WTC11 (cell line): ENCODE results near the gene TNNT3. TPM values are rescaled to one million over a fixed set of nuclear protein-coding genes. Genes with fewer than 3 reads are reported as not detected.

Source experiments
- ATAC-seq: fragments of 200-7000 bp; cut with Tn5 transposase; 2 replicates; pipeline ENCODE4 v1.10.0; 2021; ENCODE audit warnings: mild to moderate bottlenecking, moderate library complexity
- CTCF ChIA-PET: fragments of 300-600 bp; sonication (Branson Sonifier 250); formaldehyde crosslinking; loops from one replicate; lab custom pipeline; 2021; ENCODE audit warnings: antibody characterized with exemption; lab: Charles Lee
- POLR2A ChIA-PET: fragments of 350-600 bp; sonication (Branson Sonifier 250); formaldehyde crosslinking; loops from one replicate; lab custom pipeline; 2021; ENCODE audit warnings: antibody characterized with exemption; lab: Charles Lee
- DNase-seq: peaks from one replicate; pipeline ENCODE4 v3.0.0; 2021; ENCODE audit warnings: low spot score
- H3K27ac Mint-ChIP-seq: 2 replicates; pipeline ENCODE4 v1.8.0; 2021; ENCODE audit warnings: mixed read lengths
- H3K27me3 Mint-ChIP-seq: 2 replicates; pipeline ENCODE4 v1.8.0; 2021; ENCODE audit warnings: low read depth, mild to moderate bottlenecking, moderate library complexity, mixed read lengths
- H3K36me3 Mint-ChIP-seq: 2 replicates; pipeline ENCODE4 v1.8.0; 2021; ENCODE audit warnings: mixed read lengths
- H3K4me1 Mint-ChIP-seq: 2 replicates; pipeline ENCODE4 v1.8.0; 2022; ENCODE audit warnings: mixed read lengths
- H3K4me3 Mint-ChIP-seq: 2 replicates; pipeline ENCODE4 v1.8.0; 2021; ENCODE audit warnings: mild to moderate bottlenecking, moderate library complexity, mixed read lengths
- H3K9me3 Mint-ChIP-seq: 2 replicates; pipeline ENCODE4 v1.8.0; 2021; ENCODE audit warnings: mixed read lengths
- ERG ChIP-seq: fragments of 250-450 bp; sonication (Bioruptor Pico); IDR thresholded peaks from 2 replicates; pipeline ENCODE4 v1.8.0; 2021; ENCODE audit warnings: mild to moderate bottlenecking
- FOXJ3 ChIP-seq: sonication (generic); formaldehyde crosslinking; IDR thresholded peaks from 2 replicates; pipeline ENCODE4 v1.9.0; 2021; ENCODE audit warnings: missing genetic modification reagents, mild to moderate bottlenecking, borderline replicate concordance
- GRHL2 ChIP-seq: fragments of 250-450 bp; sonication (Bioruptor Pico); IDR thresholded peaks from 2 replicates; pipeline ENCODE4 v1.8.0; 2022; ENCODE audit warnings: mild to moderate bottlenecking, moderate library complexity; ENCODE audit not compliant: insufficient replicate concordance, severe bottlenecking
- NR1H2 ChIP-seq: sonication (generic); formaldehyde crosslinking; IDR thresholded peaks from 2 replicates; pipeline ENCODE4 v1.9.0; 2021; ENCODE audit warnings: mild to moderate bottlenecking, moderate library complexity, missing genetic modification reagents
- STAT6 ChIP-seq: sonication (generic); formaldehyde crosslinking; conservative IDR thresholded peaks from 2 replicates; pipeline ENCODE4 v1.8.1; 2023; ENCODE audit warnings: mild to moderate bottlenecking, low read depth, missing genetic modification reagents, moderate library complexity
- TCF7 ChIP-seq: sonication (generic); formaldehyde crosslinking; IDR thresholded peaks from 2 replicates; pipeline ENCODE4 v1.8.0; 2022; ENCODE audit warnings: mild to moderate bottlenecking, low read depth, missing genetic modification reagents, moderate library complexity
- ZNF219 ChIP-seq: sonication (generic); formaldehyde crosslinking; IDR thresholded peaks from 2 replicates; pipeline ENCODE4 v1.8.0; 2023; ENCODE audit warnings: missing genetic modification reagents, mild to moderate bottlenecking, borderline replicate concordance
- ZNF263 ChIP-seq: sonication (generic); formaldehyde crosslinking; IDR thresholded peaks from 2 replicates; pipeline ENCODE4 v1.8.1; 2022; ENCODE audit warnings: low read depth, mild to moderate bottlenecking, moderate library complexity, missing genetic modification reagents
- ZNF317 ChIP-seq: sonication (generic); formaldehyde crosslinking; IDR thresholded peaks from 2 replicates; pipeline ENCODE4 v1.8.1; 2023; ENCODE audit warnings: low read depth, mild to moderate bottlenecking, moderate library complexity, missing genetic modification reagents, borderline replicate concordance
- ZNF416 ChIP-seq: fragments of 250-450 bp; sonication (Bioruptor Pico); IDR thresholded peaks from 2 replicates; pipeline ENCODE4 v1.9.0; 2021; ENCODE audit warnings: mild to moderate bottlenecking, inconsistent platforms
- total RNA-seq: library from RNA; stranded (reverse); gene quantifications from 3 replicates; pipeline ENCODE4 v1.2.3, GENCODE V29; 2021
- TF ChIP-seq, protein P1 (sequence below): sonication (generic); formaldehyde crosslinking; IDR thresholded peaks from 2 replicates; pipeline ENCODE4 v1.8.1; 2023; ENCODE audit warnings: mild to moderate bottlenecking, missing genetic modification reagents, moderate library complexity
- TF ChIP-seq, protein P2 (sequence below): sonication (generic); formaldehyde crosslinking; IDR thresholded peaks from 2 replicates; pipeline ENCODE4 v1.8.1; 2022; ENCODE audit warnings: missing genetic modification reagents, borderline replicate concordance
- TF ChIP-seq, protein P3 (sequence below): fragments of 250-450 bp; sonication (Bioruptor Pico); IDR thresholded peaks from 2 replicates; pipeline ENCODE4 v1.9.0; 2021; ENCODE audit warnings: mild to moderate bottlenecking
- TF ChIP-seq, protein P4 (sequence below): sonication (generic); formaldehyde crosslinking; IDR thresholded peaks from 2 replicates; pipeline ENCODE4 v1.8.0; 2023; ENCODE audit warnings: missing genetic modification reagents, mild to moderate bottlenecking, borderline replicate concordance
- TF ChIP-seq, protein P5 (sequence below): sonication (generic); formaldehyde crosslinking; IDR thresholded peaks from 2 replicates; pipeline ENCODE4 v1.8.1; 2022; ENCODE audit warnings: low read depth, missing genetic modification reagents, borderline replicate concordance

TNNT3 gene
- total RNA-seq, 1 experiment from 2014 or later, result not detected

- ATAC-seq, result no peak
- no peak for TF ChIP-seq ZNF416
- TF ChIP-seq ERG (CRISPR knock-in tag), result no peak
- TF ChIP-seq NR1H2, result no peak
- TF ChIP-seq, protein P1, sequence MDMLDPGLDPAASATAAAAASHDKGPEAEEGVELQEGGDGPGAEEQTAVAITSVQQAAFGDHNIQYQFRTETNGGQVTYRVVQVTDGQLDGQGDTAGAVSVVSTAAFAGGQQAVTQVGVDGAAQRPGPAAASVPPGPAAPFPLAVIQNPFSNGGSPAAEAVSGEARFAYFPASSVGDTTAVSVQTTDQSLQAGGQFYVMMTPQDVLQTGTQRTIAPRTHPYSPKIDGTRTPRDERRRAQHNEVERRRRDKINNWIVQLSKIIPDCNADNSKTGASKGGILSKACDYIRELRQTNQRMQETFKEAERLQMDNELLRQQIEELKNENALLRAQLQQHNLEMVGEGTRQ (CRISPR knock-in tag), result no peak
- TF ChIP-seq, protein P2, sequence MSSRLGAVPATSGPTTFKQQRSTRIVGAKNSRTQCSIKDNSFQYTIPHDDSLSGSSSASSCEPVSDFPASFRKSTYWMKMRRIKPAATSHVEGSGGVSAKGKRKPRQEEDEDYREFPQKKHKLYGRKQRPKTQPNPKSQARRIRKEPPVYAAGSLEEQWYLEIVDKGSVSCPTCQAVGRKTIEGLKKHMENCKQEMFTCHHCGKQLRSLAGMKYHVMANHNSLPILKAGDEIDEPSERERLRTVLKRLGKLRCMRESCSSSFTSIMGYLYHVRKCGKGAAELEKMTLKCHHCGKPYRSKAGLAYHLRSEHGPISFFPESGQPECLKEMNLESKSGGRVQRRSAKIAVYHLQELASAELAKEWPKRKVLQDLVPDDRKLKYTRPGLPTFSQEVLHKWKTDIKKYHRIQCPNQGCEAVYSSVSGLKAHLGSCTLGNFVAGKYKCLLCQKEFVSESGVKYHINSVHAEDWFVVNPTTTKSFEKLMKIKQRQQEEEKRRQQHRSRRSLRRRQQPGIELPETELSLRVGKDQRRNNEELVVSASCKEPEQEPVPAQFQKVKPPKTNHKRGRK (CRISPR knock-in tag), result no peak
- no peak for TF ChIP-seq GRHL2 (CRISPR knock-in tag)
- no peak for TF ChIP-seq ZNF317 (CRISPR knock-in tag)
- no peak for TF ChIP-seq FOXJ3
- TF ChIP-seq ZNF219, result no peak
- TF ChIP-seq, protein P3, sequence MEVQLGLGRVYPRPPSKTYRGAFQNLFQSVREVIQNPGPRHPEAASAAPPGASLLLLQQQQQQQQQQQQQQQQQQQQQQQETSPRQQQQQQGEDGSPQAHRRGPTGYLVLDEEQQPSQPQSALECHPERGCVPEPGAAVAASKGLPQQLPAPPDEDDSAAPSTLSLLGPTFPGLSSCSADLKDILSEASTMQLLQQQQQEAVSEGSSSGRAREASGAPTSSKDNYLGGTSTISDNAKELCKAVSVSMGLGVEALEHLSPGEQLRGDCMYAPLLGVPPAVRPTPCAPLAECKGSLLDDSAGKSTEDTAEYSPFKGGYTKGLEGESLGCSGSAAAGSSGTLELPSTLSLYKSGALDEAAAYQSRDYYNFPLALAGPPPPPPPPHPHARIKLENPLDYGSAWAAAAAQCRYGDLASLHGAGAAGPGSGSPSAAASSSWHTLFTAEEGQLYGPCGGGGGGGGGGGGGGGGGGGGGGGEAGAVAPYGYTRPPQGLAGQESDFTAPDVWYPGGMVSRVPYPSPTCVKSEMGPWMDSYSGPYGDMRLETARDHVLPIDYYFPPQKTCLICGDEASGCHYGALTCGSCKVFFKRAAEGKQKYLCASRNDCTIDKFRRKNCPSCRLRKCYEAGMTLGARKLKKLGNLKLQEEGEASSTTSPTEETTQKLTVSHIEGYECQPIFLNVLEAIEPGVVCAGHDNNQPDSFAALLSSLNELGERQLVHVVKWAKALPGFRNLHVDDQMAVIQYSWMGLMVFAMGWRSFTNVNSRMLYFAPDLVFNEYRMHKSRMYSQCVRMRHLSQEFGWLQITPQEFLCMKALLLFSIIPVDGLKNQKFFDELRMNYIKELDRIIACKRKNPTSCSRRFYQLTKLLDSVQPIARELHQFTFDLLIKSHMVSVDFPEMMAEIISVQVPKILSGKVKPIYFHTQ (CRISPR knock-in tag), result no peak
- Mint-ChIP-seq H3K27me3 (no peaks in the 10 kb centered on the region; the same call in 1 of the 2 replicates), H3K9me3 (no peaks in the 10 kb centered on the region), H3K36me3 (no peaks in the 10 kb centered on the region), H3K27ac (no peak overlapping the region), H3K4me1 (no peaks in the 10 kb centered on the region), H3K4me3 (no peak overlapping the region)
- DNase-seq, result no peak
- ChIA-PET CTCF (interaction anchor here (0.5 to 1.9 kb wide), 3 partner anchors 12 to 264 kb away, joined by 3 to 5 read pairs (median 5); no protein-coding TSS in a partner anchor), POLR2A (no interaction called here)
Measured at GRCh38 chr11:1888347-1888753, 31.2 kb upstream of the TNNT3 start.

DNA sequence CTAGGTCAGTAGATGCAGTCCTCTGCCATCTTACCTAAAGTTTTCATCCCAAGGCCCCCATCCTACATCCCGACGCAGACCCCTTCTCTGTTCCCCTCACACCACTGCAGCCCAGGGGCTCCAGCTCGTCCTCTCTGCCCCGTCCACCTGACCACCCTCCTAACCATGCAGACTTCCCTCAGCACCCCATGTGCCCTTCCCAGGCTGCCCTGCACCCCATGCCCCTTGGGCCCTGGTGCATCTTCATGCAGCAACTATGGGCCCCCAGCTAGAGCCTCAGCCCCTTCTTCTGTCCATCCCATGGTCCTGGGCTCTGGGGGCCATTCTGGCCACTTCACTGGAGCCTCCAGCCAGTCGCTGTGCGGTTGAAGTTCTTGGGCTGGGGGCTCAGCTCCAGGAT is 30.7 kb upstream of the TNNT3 start:
- Mint-ChIP-seq H3K27me3 (no peaks in the 10 kb centered on the region; the same call in 1 of the 2 replicates), H3K27ac (no peak overlapping the region), H3K36me3 (no peaks in the 10 kb centered on the region), H3K4me1 (no peaks in the 10 kb centered on the region), H3K9me3 (no peaks in the 10 kb centered on the region), H3K4me3 (no peak overlapping the region)
- ChIA-PET POLR2A (no interaction called here), CTCF (interaction anchor here (1.9 kb wide), 2 partner anchors 12 to 263 kb away, joined by 5 read pairs; no protein-coding TSS in a partner anchor)
- DNase-seq (no peak), ATAC-seq (no peak)
- TF ChIP-seq ZNF263 (CRISPR knock-in tag) (no peak), TCF7 (CRISPR knock-in tag) (no peak), STAT6 (CRISPR knock-in tag) (no peak)
- TF ChIP-seq, protein P4, sequence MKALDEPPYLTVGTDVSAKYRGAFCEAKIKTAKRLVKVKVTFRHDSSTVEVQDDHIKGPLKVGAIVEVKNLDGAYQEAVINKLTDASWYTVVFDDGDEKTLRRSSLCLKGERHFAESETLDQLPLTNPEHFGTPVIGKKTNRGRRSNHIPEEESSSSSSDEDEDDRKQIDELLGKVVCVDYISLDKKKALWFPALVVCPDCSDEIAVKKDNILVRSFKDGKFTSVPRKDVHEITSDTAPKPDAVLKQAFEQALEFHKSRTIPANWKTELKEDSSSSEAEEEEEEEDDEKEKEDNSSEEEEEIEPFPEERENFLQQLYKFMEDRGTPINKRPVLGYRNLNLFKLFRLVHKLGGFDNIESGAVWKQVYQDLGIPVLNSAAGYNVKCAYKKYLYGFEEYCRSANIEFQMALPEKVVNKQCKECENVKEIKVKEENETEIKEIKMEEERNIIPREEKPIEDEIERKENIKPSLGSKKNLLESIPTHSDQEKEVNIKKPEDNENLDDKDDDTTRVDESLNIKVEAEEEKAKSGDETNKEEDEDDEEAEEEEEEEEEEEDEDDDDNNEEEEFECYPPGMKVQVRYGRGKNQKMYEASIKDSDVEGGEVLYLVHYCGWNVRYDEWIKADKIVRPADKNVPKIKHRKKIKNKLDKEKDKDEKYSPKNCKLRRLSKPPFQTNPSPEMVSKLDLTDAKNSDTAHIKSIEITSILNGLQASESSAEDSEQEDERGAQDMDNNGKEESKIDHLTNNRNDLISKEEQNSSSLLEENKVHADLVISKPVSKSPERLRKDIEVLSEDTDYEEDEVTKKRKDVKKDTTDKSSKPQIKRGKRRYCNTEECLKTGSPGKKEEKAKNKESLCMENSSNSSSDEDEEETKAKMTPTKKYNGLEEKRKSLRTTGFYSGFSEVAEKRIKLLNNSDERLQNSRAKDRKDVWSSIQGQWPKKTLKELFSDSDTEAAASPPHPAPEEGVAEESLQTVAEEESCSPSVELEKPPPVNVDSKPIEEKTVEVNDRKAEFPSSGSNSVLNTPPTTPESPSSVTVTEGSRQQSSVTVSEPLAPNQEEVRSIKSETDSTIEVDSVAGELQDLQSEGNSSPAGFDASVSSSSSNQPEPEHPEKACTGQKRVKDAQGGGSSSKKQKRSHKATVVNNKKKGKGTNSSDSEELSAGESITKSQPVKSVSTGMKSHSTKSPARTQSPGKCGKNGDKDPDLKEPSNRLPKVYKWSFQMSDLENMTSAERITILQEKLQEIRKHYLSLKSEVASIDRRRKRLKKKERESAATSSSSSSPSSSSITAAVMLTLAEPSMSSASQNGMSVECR (CRISPR knock-in tag), result no peak
- TF ChIP-seq, protein P5, sequence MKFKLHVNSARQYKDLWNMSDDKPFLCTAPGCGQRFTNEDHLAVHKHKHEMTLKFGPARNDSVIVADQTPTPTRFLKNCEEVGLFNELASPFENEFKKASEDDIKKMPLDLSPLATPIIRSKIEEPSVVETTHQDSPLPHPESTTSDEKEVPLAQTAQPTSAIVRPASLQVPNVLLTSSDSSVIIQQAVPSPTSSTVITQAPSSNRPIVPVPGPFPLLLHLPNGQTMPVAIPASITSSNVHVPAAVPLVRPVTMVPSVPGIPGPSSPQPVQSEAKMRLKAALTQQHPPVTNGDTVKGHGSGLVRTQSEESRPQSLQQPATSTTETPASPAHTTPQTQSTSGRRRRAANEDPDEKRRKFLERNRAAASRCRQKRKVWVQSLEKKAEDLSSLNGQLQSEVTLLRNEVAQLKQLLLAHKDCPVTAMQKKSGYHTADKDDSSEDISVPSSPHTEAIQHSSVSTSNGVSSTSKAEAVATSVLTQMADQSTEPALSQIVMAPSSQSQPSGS (CRISPR knock-in tag), result no peak
